Trophoblast cell (in vitro differentiated cells and primary cell): ENCODE measurements around the gene OR10H5.

ENCODE experiments used
- DNase-seq, 2 donors: peaks; one replicate each; pipeline ENCODE4 v3.0.0-alpha.2; 2016
- H2AFZ ChIP-seq: 2 replicates; pipeline ENCODE4 v1.6.1; 2013; ENCODE audit warnings: low read length, moderate library complexity, mild to moderate bottlenecking; ENCODE audit not compliant: insufficient read depth, poor library complexity
- H2AK5ac ChIP-seq: 2 replicates; pipeline ENCODE4 v1.6.1; 2013; ENCODE audit warnings: mild to moderate bottlenecking, low read length
- H2BK120ac ChIP-seq: 2 replicates; pipeline ENCODE4 v1.6.1; 2013; ENCODE audit warnings: low read length, mild to moderate bottlenecking, moderate library complexity; ENCODE audit not compliant: insufficient read depth, poor library complexity
- H2BK12ac ChIP-seq: 2 replicates; pipeline ENCODE4 v1.6.1; 2013; ENCODE audit warnings: mild to moderate bottlenecking, low read length, moderate library complexity
- H2BK5ac ChIP-seq: 2 replicates; pipeline ENCODE4 v1.6.1; 2013; ENCODE audit warnings: low read length, low read depth, moderate library complexity, mild to moderate bottlenecking; ENCODE audit not compliant: poor library complexity
- H3K14ac ChIP-seq: 2 replicates; pipeline ENCODE4 v1.6.1; 2013; ENCODE audit warnings: mild to moderate bottlenecking, low read length
- H3K18ac ChIP-seq: 2 replicates; pipeline ENCODE4 v1.6.1; 2013; ENCODE audit warnings: mild to moderate bottlenecking, low read length
- H3K23ac ChIP-seq: 2 replicates; pipeline ENCODE4 v1.6.1; 2013; ENCODE audit warnings: low read length
- H3K27ac ChIP-seq: 2 replicates; pipeline ENCODE4 v1.5.1; 2013; ENCODE audit warnings: low read depth, mild to moderate bottlenecking, inconsistent platforms, low read length, moderate library complexity
- H3K27me3 ChIP-seq: 2 replicates; pipeline ENCODE4 v1.6.1; 2013; ENCODE audit warnings: inconsistent platforms, mild to moderate bottlenecking, low read length, moderate library complexity; ENCODE audit not compliant: insufficient read depth
- H3K36me3 ChIP-seq, 2 experiments: 1 replicate in 1 of 2; 2 replicates in 1 of 2; pipeline ENCODE4 v1.6.1; 2013; ENCODE audit warnings: low read length in 2 of 2, mild to moderate bottlenecking in 2 of 2, moderate library complexity in 1 of 2; ENCODE audit not compliant: insufficient read depth in 2 of 2, control insufficient read depth in 1 of 2
- H3K4ac ChIP-seq: 2 replicates; pipeline ENCODE4 v1.6.1; 2013; ENCODE audit warnings: low read depth, mild to moderate bottlenecking, low read length, moderate library complexity
- H3K4me1 ChIP-seq, 2 experiments: 1 replicate in 1 of 2; 2 replicates in 1 of 2; pipeline ENCODE4 v1.6.1; 2013; ENCODE audit warnings: low read length in 2 of 2, mild to moderate bottlenecking in 2 of 2, moderate library complexity in 1 of 2; ENCODE audit not compliant: insufficient read depth in 2 of 2, control insufficient read depth in 1 of 2
- H3K4me2 ChIP-seq: 2 replicates; pipeline ENCODE4 v1.6.1; 2013; ENCODE audit warnings: inconsistent platforms, mild to moderate bottlenecking, low read length, moderate library complexity
- H3K4me3 ChIP-seq: 2 replicates; pipeline ENCODE4 v1.5.1; 2013; ENCODE audit warnings: mild to moderate bottlenecking, low read depth, low read length, inconsistent platforms
- H3K79me1 ChIP-seq: one replicate; pipeline ENCODE4 v1.6.1; 2013; ENCODE audit warnings: low read length
- H3K79me2 ChIP-seq: 2 replicates; pipeline ENCODE4 v1.6.1; 2013; ENCODE audit warnings: low read length, mild to moderate bottlenecking; ENCODE audit not compliant: control insufficient read depth, insufficient read depth, poor library complexity
- H3K9ac ChIP-seq: 2 replicates; pipeline ENCODE4 v1.6.1; 2013; ENCODE audit warnings: mild to moderate bottlenecking, low read length
- H3K9me3 ChIP-seq: 2 replicates; pipeline ENCODE4 v1.6.1; 2013; ENCODE audit warnings: low read depth, mild to moderate bottlenecking, control low read depth, inconsistent platforms, low read length; ENCODE audit not compliant: insufficient read depth
- H4K12ac ChIP-seq: 2 replicates; pipeline ENCODE4 v1.6.1; 2013; ENCODE audit warnings: low read depth, mild to moderate bottlenecking, low read length, moderate library complexity
- H4K8ac ChIP-seq: 2 replicates; pipeline ENCODE4 v1.6.1; 2013; ENCODE audit warnings: low read depth, mild to moderate bottlenecking, low read length, moderate library complexity
- H4K91ac ChIP-seq: one replicate; pipeline ENCODE4 v1.6.1; 2013; ENCODE audit warnings: low read depth, mild to moderate bottlenecking, low read length, moderate library complexity
- WGBS: extraction: QIAGEN DNeasy Blood & Tissue Kit; methylation state at CpG from one replicate; pipeline ENCODE4 v1.1.7; 2013; ENCODE audit warnings: missing lambda C conversion rate; ENCODE audit not compliant: insufficient read length, insufficient coverage; ENCODE audit errors: extremely low coverage; 5-methylcytosine and 5-hydroxymethylcytosine counted together

OR10H5 gene

GRCh38 chr19:15811476-15811875, 24.0 kb downstream of the OR10H5 start:
- no peak for DNase-seq
- no peak overlapping the region for H3K9ac ChIP-seq
- no peak overlapping the region for H3K4me2 ChIP-seq
- no peak overlapping the region for H3K18ac ChIP-seq
- no peak overlapping the region for H3K4me3 ChIP-seq
- no peak overlapping the region for H3K23ac ChIP-seq
- H2BK120ac ChIP-seq = no peak overlapping the region
- H4K8ac ChIP-seq = no peak overlapping the region
- no CpG with 5 or more reads among the region's 4 CpGs for WGBS
- H3K27me3 ChIP-seq = no peaks in the 10 kb centered on the region
- no peaks in the 10 kb centered on the region for H3K79me2 ChIP-seq
- H3K79me1 ChIP-seq = no peaks in the 10 kb centered on the region
- no peak overlapping the region for H4K91ac ChIP-seq
- no peaks in the 10 kb centered on the region for H3K4me1 ChIP-seq
- no peak overlapping the region for H3K27ac ChIP-seq
- H3K36me3 ChIP-seq = no peaks in the 10 kb centered on the region
- H4K12ac ChIP-seq = no peak overlapping the region
- peaks cover 38% of the 10 kb centered on the region for H3K9me3 ChIP-seq
- H2BK5ac ChIP-seq = no peak overlapping the region
- H2AFZ ChIP-seq = no peak overlapping the region
- no peak overlapping the region for H3K4ac ChIP-seq
- no peak overlapping the region for H2BK12ac ChIP-seq
- no peak overlapping the region for H2AK5ac ChIP-seq
- H3K14ac ChIP-seq = no peak overlapping the region

DNA sequence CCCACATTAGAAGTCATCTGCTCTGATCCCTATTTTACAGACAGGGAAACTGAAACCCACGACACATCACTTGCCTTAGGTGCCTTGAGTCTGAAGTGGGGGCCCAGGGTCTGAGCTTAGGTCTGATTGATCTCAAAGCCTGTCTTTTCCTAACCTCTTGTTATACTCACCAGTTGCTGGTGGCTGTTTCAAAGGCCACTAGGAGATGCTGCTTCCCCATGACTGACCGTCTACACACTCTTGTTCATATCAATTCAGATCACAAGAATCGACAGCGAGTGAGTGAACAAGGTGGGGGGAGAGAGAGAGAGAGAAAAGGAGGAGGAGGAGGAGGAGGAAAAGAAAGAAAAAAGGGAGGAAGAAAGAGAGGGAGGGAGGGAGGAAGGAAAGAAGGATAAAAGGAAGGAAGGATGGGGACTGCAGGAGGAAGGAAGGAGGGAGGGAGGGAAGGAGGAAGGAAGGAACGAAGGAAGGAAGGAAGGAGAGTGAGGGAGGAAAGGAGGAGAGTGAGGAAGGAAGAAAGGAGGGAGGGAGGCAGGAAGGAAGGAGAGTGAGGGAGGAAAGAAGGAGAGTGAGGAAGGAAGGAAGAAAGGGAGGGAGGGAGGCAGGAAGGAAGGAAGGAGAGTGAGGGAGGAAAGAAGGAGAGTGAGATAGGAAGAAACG, 24.7 kb downstream of the OR10H5 start:
- H3K23ac ChIP-seq = no peak overlapping the region
- H3K4me3 ChIP-seq = no peak overlapping the region
- no peak overlapping the region for H3K4ac ChIP-seq
- H2AFZ ChIP-seq = no peak overlapping the region
- no peaks in the 10 kb centered on the region for H3K4me1 ChIP-seq
- no peak overlapping the region for H2BK12ac ChIP-seq
- H3K14ac ChIP-seq = no peak overlapping the region
- H3K9ac ChIP-seq = no peak overlapping the region
- H2AK5ac ChIP-seq = no peak overlapping the region
- H3K4me2 ChIP-seq = no peak overlapping the region
- peaks cover 38% of the 10 kb centered on the region for H3K9me3 ChIP-seq
- no peak overlapping the region for H4K8ac ChIP-seq
- no peaks in the 10 kb centered on the region for H3K79me2 ChIP-seq
- no peaks in the 10 kb centered on the region for H3K79me1 ChIP-seq
- H3K27me3 ChIP-seq = no peaks in the 10 kb centered on the region
- H2BK5ac ChIP-seq = no peak overlapping the region
- no peak overlapping the region for H4K12ac ChIP-seq
- H3K27ac ChIP-seq = no peak overlapping the region
- no peak overlapping the region for H3K18ac ChIP-seq
- H4K91ac ChIP-seq = no peak overlapping the region
- H3K36me3 ChIP-seq = no peaks in the 10 kb centered on the region
- peak in 1 of 2 donors; percentile 35 for DNase-seq
- WGBS = 98% methylated on average over 2 of the region's 6 CpGs
- H2BK120ac ChIP-seq = no peak overlapping the region

- no peak overlapping the region for H3K23ac ChIP-seq
- H2AK5ac ChIP-seq = no peak overlapping the region
- H3K14ac ChIP-seq = no peak overlapping the region
- H3K9ac ChIP-seq = no peak overlapping the region
- no peak for DNase-seq
- H3K4me3 ChIP-seq = no peak overlapping the region
- H3K9me3 ChIP-seq = peaks cover 28% of the 10 kb centered on the region
- no peak overlapping the region for H3K4me2 ChIP-seq
- H3K36me3 ChIP-seq = no peaks in the 10 kb centered on the region
- no peak overlapping the region for H3K4ac ChIP-seq
- H4K12ac ChIP-seq = no peak overlapping the region
- H2BK5ac ChIP-seq = no peak overlapping the region
- H3K27me3 ChIP-seq = no peaks in the 10 kb centered on the region
- H2BK120ac ChIP-seq = no peak overlapping the region
- no peak overlapping the region for H2BK12ac ChIP-seq
- no peak overlapping the region for H4K91ac ChIP-seq
- no peaks in the 10 kb centered on the region for H3K4me1 ChIP-seq
- no peaks in the 10 kb centered on the region for H3K79me2 ChIP-seq
- WGBS = no CpG with 5 or more reads among the region's 7 CpGs
- no peak overlapping the region for H2AFZ ChIP-seq
- H3K27ac ChIP-seq = no peak overlapping the region
- H3K18ac ChIP-seq = no peak overlapping the region
- H4K8ac ChIP-seq = no peak overlapping the region
- no peaks in the 10 kb centered on the region for H3K79me1 ChIP-seq
Measured at GRCh38 chr19:15813916-15814315, 26.5 kb downstream of the OR10H5 start.

DNA sequence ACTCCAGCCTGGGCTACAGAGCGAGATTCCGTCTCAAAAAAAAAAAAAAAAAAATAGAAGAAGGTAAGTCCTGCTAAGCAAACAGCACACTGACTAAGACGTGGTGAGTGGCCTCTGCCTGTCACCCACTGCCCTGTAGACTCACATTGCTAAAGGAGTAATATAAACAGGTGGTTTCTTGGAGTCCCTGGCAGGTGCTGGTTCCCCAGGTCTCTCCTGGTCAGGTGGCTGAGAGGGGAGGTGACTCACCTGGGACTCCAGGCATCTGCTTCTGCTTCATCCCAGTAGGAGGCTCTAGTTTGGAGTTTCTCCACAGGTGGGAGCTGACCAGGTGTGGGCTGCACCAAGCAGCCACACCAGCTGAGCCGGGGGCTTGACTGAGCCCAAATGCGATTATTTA, 27.8 kb downstream of the OR10H5 start, which contains the start of gene OR10H1:
TSS of gene OR10H1 (minus strand) at position 359 of the 400 bp plus-strand sequence. CDS start 7,627 bp downstream, outside the sequence.
- H3K14ac ChIP-seq = no peak within 1 kb of the TSS
- no peak within 1 kb of the TSS for H2BK120ac ChIP-seq
- no peak within 1 kb of the TSS for H3K18ac ChIP-seq
- H4K91ac ChIP-seq = no peak within 1 kb of the TSS
- H2BK12ac ChIP-seq = no peak within 1 kb of the TSS
- no peak within 1 kb of the TSS for H2AFZ ChIP-seq
- no peak within 1 kb of the TSS for H2AK5ac ChIP-seq
- no peak within 1 kb of the TSS for H2BK5ac ChIP-seq
- H4K8ac ChIP-seq = no peak within 1 kb of the TSS
- H3K27me3 ChIP-seq = no peaks in the 10 kb centered on the region
- H3K27ac ChIP-seq = no peak within 1 kb of the TSS
- H4K12ac ChIP-seq = no peak within 1 kb of the TSS
- no peak within 1 kb of the TSS for H3K4me2 ChIP-seq
- H3K9ac ChIP-seq = peak within 1 kb of the TSS; percentile 34
- no peaks in the 10 kb centered on the region for H3K79me2 ChIP-seq
- DNase-seq = peak; percentile 13 to 51
- no peaks in the 10 kb centered on the region for H3K36me3 ChIP-seq
- H3K79me1 ChIP-seq = no peaks in the 10 kb centered on the region
- H3K4ac ChIP-seq = no peak within 1 kb of the TSS
- H3K4me1 ChIP-seq = no peaks in the 10 kb centered on the region
- WGBS = no CpG with 5 or more reads among the region's 5 CpGs
- no peak within 1 kb of the TSS for H3K23ac ChIP-seq
- no peak within 1 kb of the TSS for H3K4me3 ChIP-seq
- H3K9me3 ChIP-seq = peaks cover 29% of the 10 kb centered on the region
